Right lobe of liver (tissue), 6 donors: Measurements from ENCODE around the gene PLEKHG3. TPM values are rescaled to one million over a fixed set of nuclear protein-coding genes. Genes with fewer than 3 reads are reported as not detected.

ENCODE experiments used
- ATAC-seq, 4 donors: fragments of 200-7000 bp; cut with Tn5 transposase; one replicate each; pipeline ENCODE4 v1.9.1; 2020; ENCODE audit warnings: mild to moderate bottlenecking in 4 of 4, moderate library complexity in 4 of 4
- DNase-seq, 3 donors: peaks; one replicate each; pipeline ENCODE4 v3.0.0-alpha.2; 2020
- H3K27ac ChIP-seq, 3 donors: fragments of 200-600 bp; one replicate each; pipeline ENCODE4 v1.8.0; 2022
- H3K27me3 ChIP-seq, 2 donors: fragments of 200-600 bp; one replicate each; pipeline ENCODE4 v1.8.0; 2022
- H3K36me3 ChIP-seq, 4 donors: fragments of 200-600 bp; sonication (generic) in 1 of 4; one replicate each; pipeline versions ENCODE4 v1.5.1 to v1.8.0; 2017 to 2022; ENCODE audit warnings: control low read depth in 1 of 4
- H3K4me1 ChIP-seq, 4 donors: fragments of 200-600 bp; sonication (generic) in 1 of 4; one replicate each; pipeline versions ENCODE4 v1.5.1 to v1.8.0; 2017 to 2022; ENCODE audit warnings: control low read depth in 1 of 4
- H3K4me3 ChIP-seq, 3 donors: fragments of 200-600 bp; one replicate each; pipeline ENCODE4 v1.8.0; 2022
- H3K9me3 ChIP-seq, 4 donors: fragments of 200-600 bp; sonication (generic) in 1 of 4; one replicate each; pipeline versions ENCODE4 v1.5.1 to v1.8.0; 2017 to 2022; ENCODE audit warnings: control low read depth in 1 of 4
- CTCF ChIP-seq, 4 donors: fragments of 200-600 bp in 3 of 4; fragments of 450-650 bp in 1 of 4; IDR thresholded peaks; one replicate each; pipeline versions ENCODE4 v1.5.1 to v1.8.0; 2016 to 2022; ENCODE audit warnings: antibody characterized with exemption in 4 of 4, mild to moderate bottlenecking in 2 of 4
- POLR2A ChIP-seq: fragments of 450-650 bp; IDR thresholded peaks from one replicate; pipeline ENCODE4 v1.6.1; 2017; ENCODE audit warnings: antibody characterized with exemption, mild to moderate bottlenecking
- WGBS: methylation state at CpG from one replicate; pipeline ENCODE4 v1.1.6; 2018; ENCODE audit warnings: low coverage, low lambda C conversion rate; ENCODE audit not compliant: insufficient coverage; ENCODE audit errors: missing lambda C conversion rate; 5-methylcytosine and 5-hydroxymethylcytosine counted together
- intact Hi-C, 2 donors: fragments of 100-400 bp; cut with DNase I; formaldehyde crosslinking; loops; one replicate each; pipeline versions ENCODE4 v1.11.2 to v1.14.1; 2022
- total RNA-seq, 6 experiments: library from RNA; depleted of rRNA in 2 of 6; stranded (reverse); fragments of >200 nt in 2 of 6; fragmentation: NEBNext Ultra II Directional in 3 of 6; extraction: Animal tissue kit (Norgen Biotek cat#: 25700) in 3 of 6; gene quantifications; one replicate each; pipeline versions ENCODE4 v1.1.0 to v1.2.4, GENCODE V29; 2016 to 2023
- donor health status: DM: no; HTN: yes; CAD: no.
- donor health status: DM: no; HTN: no; CAD: no.
- donor health status: DM: no; HTN: no; CAD: no.
- donor health status: DM: no; HTN: yes; CAD: no.
- donor health status: DM: no; HTN: yes; CAD: no.

Gene PLEKHG3
- total RNA-seq, 6 experiments from 2014 or later, result 25.4 to 49.1 (median 28.0) TPM

- Histone ChIP-seq H3K27me3 (no peaks in the 10 kb centered on the region), H3K36me3 (no peaks in the 10 kb centered on the region), H3K9me3 (no peaks in the 10 kb centered on the region), H3K4me3 (no peak overlapping the region), H3K4me1 (no peaks in the 10 kb centered on the region), H3K27ac (no peak overlapping the region)
- TF ChIP-seq CTCF (IDR thresholded peaks at IDR 0.05), result no peak
- no peak for TF ChIP-seq POLR2A
- WGBS, result 77% methylated on average over 5 of the region's 25 CpGs
- intact Hi-C loops, result no loop called here
- ATAC-seq (no peak), DNase-seq (peak in 1 of 3 donors; percentile 37)
Measured at GRCh38 chr14:64766430-64767151, 62.4 kb downstream of the PLEKHG3 start.

DNA sequence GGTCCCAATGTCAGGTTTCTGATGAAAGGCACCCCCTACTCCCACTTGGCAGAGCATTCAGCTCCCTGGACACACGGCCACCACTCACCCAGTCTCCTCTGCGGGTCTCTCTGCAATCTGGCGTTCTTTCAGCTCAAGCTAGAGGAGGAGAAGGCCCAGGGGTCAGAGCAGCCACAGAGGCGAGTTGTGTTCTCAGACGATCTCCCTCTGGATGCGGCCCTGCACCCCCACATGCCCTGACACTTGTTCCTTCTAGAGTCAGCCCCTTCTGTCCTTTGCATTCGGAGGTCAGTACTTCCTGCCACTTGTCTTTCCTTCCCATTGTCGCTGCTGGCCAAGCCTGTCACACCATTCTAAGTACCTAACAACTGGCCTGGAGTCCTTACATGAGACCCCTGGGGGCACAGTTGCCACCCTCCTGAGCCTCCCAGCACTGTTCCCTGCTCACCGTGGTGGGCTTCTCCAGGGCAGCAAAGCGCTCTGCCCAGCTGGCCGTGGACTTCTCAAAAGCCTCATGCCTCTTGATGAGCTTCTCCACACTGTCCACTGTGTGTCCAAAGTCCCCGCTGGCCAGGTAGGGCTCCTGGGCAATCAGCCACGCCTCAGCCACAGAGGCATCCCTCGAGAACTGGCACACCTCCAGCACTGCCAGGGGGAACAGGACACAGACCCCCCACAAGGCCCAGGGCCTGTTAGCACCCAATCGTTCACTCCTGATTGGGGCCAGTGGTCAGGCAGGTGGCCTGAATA is 63.2 kb downstream of the PLEKHG3 start:
- WGBS, result 54% methylated on average over 7 of the region's 15 CpGs
- Histone ChIP-seq H3K4me3 (no peak overlapping the region), H3K27ac (no peak overlapping the region), H3K4me1 (no peaks in the 10 kb centered on the region), H3K27me3 (no peaks in the 10 kb centered on the region), H3K36me3 (no peaks in the 10 kb centered on the region), H3K9me3 (no peaks in the 10 kb centered on the region)
- intact Hi-C loops, result no loop called here
- peak in 2 of 3 donors; percentile 58 to 60 for DNase-seq
- no peak for TF ChIP-seq CTCF (IDR thresholded peaks at IDR 0.05)
- TF ChIP-seq POLR2A, result no peak
- ATAC-seq, result peak; percentile 6 to 48 (median 36)

DNA sequence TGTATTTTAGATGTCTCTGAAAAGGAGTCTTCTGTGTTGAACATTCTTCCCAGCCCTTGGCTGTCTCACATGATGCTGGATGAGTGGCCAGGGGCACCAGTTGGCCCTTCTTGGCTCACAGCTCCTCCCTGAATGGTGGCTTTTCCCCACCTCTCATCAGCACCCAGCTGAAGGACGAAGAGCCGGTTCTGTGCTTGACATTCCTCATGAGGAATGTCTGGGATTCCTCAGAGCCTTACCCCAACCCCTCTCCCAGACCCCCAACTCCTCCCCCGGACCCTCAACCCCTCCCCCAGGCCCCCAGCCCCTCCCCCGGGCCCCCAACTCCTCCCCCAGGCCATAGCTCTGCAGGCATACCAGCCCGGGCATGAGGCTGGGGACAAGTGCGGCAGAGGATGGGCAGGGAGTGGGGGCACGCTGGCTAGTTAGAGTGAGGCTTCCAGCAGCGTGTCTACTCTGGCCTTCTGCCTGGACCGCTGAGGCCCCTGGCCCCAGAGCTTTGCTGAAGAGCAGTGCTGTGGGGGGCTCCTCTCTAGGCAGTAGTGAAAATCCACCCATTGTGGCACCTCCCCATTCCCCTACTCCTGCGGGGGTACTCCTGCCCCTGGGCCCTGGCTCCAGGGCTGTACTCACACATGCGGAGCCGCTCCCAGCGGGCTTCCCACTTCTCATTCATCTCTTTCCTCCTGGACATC is 64.3 kb downstream of the PLEKHG3 start:
- Histone ChIP-seq H3K9me3 (no peaks in the 10 kb centered on the region), H3K27me3 (no peaks in the 10 kb centered on the region), H3K4me1 (no peaks in the 10 kb centered on the region), H3K4me3 (no peak overlapping the region), H3K27ac (no peak overlapping the region), H3K36me3 (no peaks in the 10 kb centered on the region)
- 53% methylated on average over 5 of the region's 13 CpGs for WGBS
- no peak for ATAC-seq
- peak in 1 of 3 donors; percentile 37 for DNase-seq
- intact Hi-C loops, result no loop called here
- TF ChIP-seq CTCF (IDR thresholded peaks at IDR 0.05) (no peak), POLR2A (no peak)

DNA sequence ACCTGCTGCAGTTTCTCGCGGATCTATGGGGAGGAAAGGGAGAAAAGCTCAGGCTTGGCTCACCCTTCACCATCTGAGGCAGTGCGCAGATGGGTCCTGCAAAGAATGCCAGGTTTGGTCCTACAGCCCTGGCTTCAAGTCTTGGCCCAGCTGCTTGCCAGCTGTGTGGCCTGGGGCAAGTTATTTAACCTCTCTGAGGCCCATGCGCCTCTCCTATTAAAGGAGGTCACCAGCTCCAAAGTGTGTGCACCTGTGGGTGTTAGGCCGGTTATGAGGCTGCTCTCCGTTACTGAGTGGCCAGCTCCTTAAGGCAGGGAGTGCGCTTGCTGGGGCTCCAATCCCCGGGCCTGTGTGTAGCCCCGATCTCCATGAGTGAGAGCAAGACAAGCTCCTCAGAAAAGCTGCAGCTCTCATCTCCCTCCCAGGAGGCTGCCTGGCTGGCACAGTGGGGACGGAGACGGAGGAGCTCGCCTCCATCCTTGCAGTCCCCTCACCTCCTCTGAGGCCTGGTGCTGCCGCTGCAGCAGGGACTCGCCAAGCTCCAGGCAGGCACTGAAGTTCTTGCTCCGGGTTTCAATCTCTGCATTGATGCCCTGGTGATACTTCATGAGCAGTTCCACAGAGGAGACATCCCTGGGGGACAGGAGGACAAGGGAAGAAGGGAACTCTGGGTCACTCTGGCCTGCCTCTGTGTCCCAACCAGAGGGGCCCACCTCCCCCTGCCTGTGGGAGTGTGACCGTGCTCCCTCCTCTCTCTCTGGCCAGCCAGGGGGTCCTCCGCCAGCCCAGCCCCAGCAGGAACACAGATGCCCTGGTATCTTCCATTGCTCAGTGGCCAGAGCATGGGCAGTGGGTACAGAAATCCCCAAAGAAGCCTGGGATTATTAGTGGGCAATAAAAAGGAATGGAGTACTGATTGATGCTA is 65.1 kb downstream of the PLEKHG3 start:
- no peak overlapping the region for H3K27ac ChIP-seq
- H3K4me3 ChIP-seq, result no peak overlapping the region
- no peak for ATAC-seq
- H3K4me1 ChIP-seq, result no peaks in the 10 kb centered on the region
- no peak for TF ChIP-seq CTCF (IDR thresholded peaks at IDR 0.05)
- no peak for TF ChIP-seq POLR2A
- WGBS, result 92% methylated on average over 2 of the region's 17 CpGs
- DNase-seq, result peak in 1 of 3 donors; percentile 39
- H3K36me3 ChIP-seq, result no peaks in the 10 kb centered on the region
- no peaks in the 10 kb centered on the region for H3K9me3 ChIP-seq
- intact Hi-C loops, result loop anchor here in 1 of 2 donors (10.0 kb wide), 1 partner anchor 105 kb away; the partner anchor contains the start of gene SPTB
- no peaks in the 10 kb centered on the region for H3K27me3 ChIP-seq
